ENCODE data around the gene GALNTL6.

GRCh38 chr4:172390331-172390730 lies 577.1 kb downstream of the GALNTL6 start:
- TF ChIP-seq CTCF (IDR thresholded peaks at IDR 0.05) (no peak), POLR2A (IDR thresholded peaks at IDR 0.05) (no peak)

Data from testis (tissue), 2 donors.